Stimulated activated CD8-positive, alpha-beta memory T cell treated with anti-CD3 and anti-CD28 coated beads, Interleukin-12 subunit alpha, Interleukin-12 subunit beta, amount 100 ng/mL, for 24 hours (primary cell): ENCODE data around the gene PRSS27.
"Not testable (repeated sequence)": the region's sequence is repeated elsewhere in the genome, so short reads cannot be mapped to it uniquely, and the experiment has no call there.

Experiments used
- DNase-seq: peaks from one replicate; pipeline ENCODE4 v3.0.0-alpha.2; 2020; ENCODE audit errors: extremely low read depth

PRSS27 gene

GRCh38 chr16:2724816-2725348 lies 4.9 kb upstream of the PRSS27 start:
- DNase-seq, result no peak

GRCh38 chr16:2724088-2724676 lies 4.2 kb upstream of the PRSS27 start:
- DNase-seq, result no peak

GRCh38 chr16:2721634-2722173 lies 1.7 kb upstream of the PRSS27 start:
- not testable (repeated sequence) for DNase-seq

GRCh38 chr16:2720719-2721633 lies 952 bp upstream of the PRSS27 start:
- peak; percentile 73 for DNase-seq

GRCh38 chr16:2719328-2720063 lies 528 bp downstream of the PRSS27 start:
- no peak for DNase-seq

- DNase-seq, result no peak
Measured at GRCh38 chr16:2717383-2718263, 2.4 kb downstream of the PRSS27 start.

GRCh38 chr16:2716948-2717347 lies 3.1 kb downstream of the PRSS27 start:
- DNase-seq, result no peak

GRCh38 chr16:2715966-2716885 lies 3.8 kb downstream of the PRSS27 start:
- no peak for DNase-seq

GRCh38 chr16:2715519-2715918 lies 4.5 kb downstream of the PRSS27 start:
- DNase-seq, result peak; percentile 56

GRCh38 chr16:2715064-2715463 lies 5.0 kb downstream of the PRSS27 start:
- no peak for DNase-seq

- DNase-seq, result no peak
Measured at GRCh38 chr16:2713985-2714774, 5.8 kb downstream of the PRSS27 start.

GRCh38 chr16:2713523-2713922 lies 6.5 kb downstream of the PRSS27 start:
- no peak for DNase-seq

GRCh38 chr16:2712546-2712945 lies 7.5 kb downstream of the PRSS27 start:
- no peak for DNase-seq

- DNase-seq, result no peak
Measured at GRCh38 chr16:2712063-2712441, 8.0 kb downstream of the PRSS27 start.

GRCh38 chr16:2711370-2712062 lies 8.5 kb downstream of the PRSS27 start:
- DNase-seq, result no peak

- DNase-seq, result no peak
Measured at GRCh38 chr16:2710711-2711231, 9.3 kb downstream of the PRSS27 start.

GRCh38 chr16:2710021-2710710 lies 9.9 kb downstream of the PRSS27 start:
- no peak for DNase-seq

- no peak for DNase-seq
Measured at GRCh38 chr16:2709588-2709984, 10.4 kb downstream of the PRSS27 start.
